ENCODE measurements around the gene KIFC3. TPM values are rescaled to one million over a fixed set of nuclear protein-coding genes. Genes with fewer than 3 reads are reported as not detected.

KIFC3 gene
- total RNA-seq, 3 donors from 2014 or later, result 15.7 to 36.1 (median 35.1) TPM

DNA sequence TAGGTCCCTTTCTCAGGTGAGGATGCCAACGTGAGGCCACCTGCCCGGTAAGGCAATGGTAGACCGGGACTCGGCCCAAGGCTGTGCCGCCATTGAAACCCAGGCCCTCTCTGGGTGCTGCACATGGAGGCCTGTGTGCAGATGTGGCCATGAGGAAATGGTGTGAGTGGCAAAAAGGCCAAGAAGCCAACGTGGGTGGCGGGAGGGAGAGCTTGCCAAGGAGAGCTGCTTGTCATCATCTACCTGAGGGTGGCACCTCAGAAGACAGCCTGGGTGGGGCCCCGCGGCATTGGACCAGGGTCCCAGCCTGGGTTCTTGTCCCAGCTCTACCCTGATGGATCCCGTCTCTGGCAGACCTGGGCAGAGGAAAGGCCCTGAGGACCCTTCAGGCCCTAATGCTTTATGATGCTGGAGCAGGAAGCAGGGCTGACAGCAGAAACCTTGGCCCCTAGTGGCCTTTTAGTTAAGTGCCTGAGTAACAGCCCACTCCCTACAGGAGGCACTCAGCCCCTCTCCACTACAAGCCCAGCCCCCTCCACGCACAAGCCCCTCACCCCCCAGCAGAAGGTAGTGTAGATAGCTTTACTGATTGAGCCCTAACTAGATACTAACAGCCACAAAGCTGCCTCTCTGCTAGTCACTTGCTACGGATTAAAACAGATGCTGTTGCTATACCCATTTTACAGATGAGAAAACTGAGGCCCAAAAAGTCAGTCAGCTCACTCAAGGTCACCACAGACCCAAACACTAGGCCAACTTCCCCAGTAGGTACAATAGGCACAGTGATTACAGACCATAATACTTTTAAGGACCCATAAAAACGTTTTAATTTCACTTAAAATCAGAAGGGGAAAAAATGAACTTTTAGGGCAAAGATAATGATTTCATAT lies 26.2 kb upstream of the KIFC3 start:
- H3K27ac ChIP-seq, result no peak overlapping the region

DNA sequence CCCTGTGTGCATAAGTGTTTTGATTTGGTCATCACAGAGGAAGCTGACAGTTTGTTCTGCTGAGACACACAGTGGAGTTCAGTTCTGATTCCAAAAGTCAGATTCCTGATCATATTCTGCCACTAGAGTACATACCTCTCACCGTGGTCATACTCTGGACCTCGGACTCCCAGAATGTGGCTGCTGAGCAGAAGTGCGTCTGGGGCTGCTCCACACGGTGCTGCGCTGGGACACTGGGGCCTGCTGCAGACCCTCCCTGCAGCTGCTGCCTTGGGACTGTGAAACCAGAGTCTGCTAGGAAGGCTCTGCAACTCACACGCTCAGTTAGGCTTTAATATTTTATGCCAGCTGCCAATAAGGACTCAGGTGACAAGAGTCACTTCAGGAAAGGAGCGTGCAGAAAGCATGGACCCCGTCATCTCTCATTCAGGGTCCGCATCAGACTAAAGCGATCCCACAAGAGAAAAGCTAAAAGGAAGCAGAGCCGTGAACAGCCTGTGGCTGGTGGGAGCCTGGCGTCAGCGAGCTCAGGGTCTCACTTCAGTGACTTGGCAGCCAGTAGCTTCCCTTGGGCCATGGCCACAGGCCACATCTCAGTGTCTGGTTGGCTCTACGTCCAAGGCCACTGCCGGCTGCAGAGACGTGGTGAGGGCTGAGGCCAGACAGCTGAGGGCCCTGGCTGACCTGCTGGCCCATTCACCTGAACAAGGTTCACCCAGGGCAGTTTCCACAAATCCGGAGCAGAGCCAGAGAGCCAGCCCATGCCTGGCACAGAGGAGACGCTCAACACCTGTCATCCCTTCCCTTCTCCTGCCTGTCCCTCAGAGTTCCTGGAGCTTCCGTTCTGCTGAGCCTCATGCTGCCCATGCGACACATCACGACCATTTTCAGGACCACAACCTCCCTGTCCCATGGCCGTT lies 24.7 kb upstream of the KIFC3 start:
- H3K27ac ChIP-seq, result no peak overlapping the region
- TF ChIP-seq POLR2AphosphoS5 (IDR thresholded peaks at IDR 0.05) (no peak), POLR2A (IDR thresholded peaks at IDR 0.05) (no peak)
- TF ChIP-seq, protein P1, sequence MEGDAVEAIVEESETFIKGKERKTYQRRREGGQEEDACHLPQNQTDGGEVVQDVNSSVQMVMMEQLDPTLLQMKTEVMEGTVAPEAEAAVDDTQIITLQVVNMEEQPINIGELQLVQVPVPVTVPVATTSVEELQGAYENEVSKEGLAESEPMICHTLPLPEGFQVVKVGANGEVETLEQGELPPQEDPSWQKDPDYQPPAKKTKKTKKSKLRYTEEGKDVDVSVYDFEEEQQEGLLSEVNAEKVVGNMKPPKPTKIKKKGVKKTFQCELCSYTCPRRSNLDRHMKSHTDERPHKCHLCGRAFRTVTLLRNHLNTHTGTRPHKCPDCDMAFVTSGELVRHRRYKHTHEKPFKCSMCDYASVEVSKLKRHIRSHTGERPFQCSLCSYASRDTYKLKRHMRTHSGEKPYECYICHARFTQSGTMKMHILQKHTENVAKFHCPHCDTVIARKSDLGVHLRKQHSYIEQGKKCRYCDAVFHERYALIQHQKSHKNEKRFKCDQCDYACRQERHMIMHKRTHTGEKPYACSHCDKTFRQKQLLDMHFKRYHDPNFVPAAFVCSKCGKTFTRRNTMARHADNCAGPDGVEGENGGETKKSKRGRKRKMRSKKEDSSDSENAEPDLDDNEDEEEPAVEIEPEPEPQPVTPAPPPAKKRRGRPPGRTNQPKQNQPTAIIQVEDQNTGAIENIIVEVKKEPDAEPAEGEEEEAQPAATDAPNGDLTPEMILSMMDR (IDR thresholded peaks at IDR 0.05), result no peak

More for the DNA sequence above, 26.2 kb upstream of the KIFC3 start:
- no peak overlapping the region for H3K4me3 ChIP-seq
- intact Hi-C loops (cut with DNase I; ENCODE audit: low total_unique reads), result no loop called here
- peaks cover 0 to 6% of the 10 kb centered on the region in 2 donors for H3K4me1 ChIP-seq
- no peak for DNase-seq (ENCODE audit: low spot score in 2 of 2)
- no peaks in the 10 kb centered on the region for H3K9me3 ChIP-seq
- TF ChIP-seq POLR2AphosphoS5 (IDR thresholded peaks at IDR 0.05), result no peak
- TF ChIP-seq POLR2A (IDR thresholded peaks at IDR 0.05), result no peak
- TF ChIP-seq, protein P1 (IDR thresholded peaks at IDR 0.05), result no peak
- H3K27me3 ChIP-seq, result no peaks in the 10 kb centered on the region
- no peaks in the 10 kb centered on the region for H3K36me3 ChIP-seq

DNA sequence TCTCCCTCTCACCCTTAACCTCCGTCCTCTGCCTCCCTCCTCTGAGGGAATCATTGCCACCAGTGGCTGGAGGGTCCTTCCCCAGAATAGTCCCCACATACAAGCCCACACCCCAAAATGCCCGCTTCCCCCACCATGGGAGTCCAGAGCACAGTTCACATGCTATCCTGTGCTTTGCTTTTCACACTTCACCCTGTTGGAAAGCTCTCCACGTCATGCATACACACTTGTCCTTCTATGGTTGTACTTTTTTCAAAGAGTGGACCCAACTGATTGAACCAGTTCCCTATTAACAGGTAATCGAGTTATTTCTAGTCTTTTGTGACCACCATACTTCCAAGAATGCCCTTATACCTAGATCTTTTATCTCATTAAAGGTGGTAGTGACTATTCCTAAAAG lies 23.8 kb upstream of the KIFC3 start:
- Histone ChIP-seq H3K9me3 (no peaks in the 10 kb centered on the region), H3K27me3 (no peaks in the 10 kb centered on the region), H3K4me3 (no peak overlapping the region), H3K36me3 (no peaks in the 10 kb centered on the region), H3K27ac (no peak overlapping the region), H3K4me1 (peaks cover 0 to 10% of the 10 kb centered on the region in 2 donors)
- intact Hi-C loops (cut with DNase I; ENCODE audit: low total_unique reads), result no loop called here
- TF ChIP-seq POLR2AphosphoS5 (IDR thresholded peaks at IDR 0.05) (no peak), POLR2A (IDR thresholded peaks at IDR 0.05) (no peak)
- TF ChIP-seq, protein P1 (IDR thresholded peaks at IDR 0.05), result no peak
- DNase-seq (ENCODE audit: low spot score in 2 of 2), result no peak

More for the DNA sequence above, 24.7 kb upstream of the KIFC3 start:
- no peaks in the 10 kb centered on the region for H3K9me3 ChIP-seq
- intact Hi-C loops (cut with DNase I; ENCODE audit: low total_unique reads), result no loop called here
- no peak overlapping the region for H3K4me3 ChIP-seq
- DNase-seq (ENCODE audit: low spot score in 2 of 2), result no peak
- H3K4me1 ChIP-seq, result peaks cover 0 to 10% of the 10 kb centered on the region in 2 donors
- no peaks in the 10 kb centered on the region for H3K27me3 ChIP-seq
- H3K36me3 ChIP-seq, result no peaks in the 10 kb centered on the region

DNA sequence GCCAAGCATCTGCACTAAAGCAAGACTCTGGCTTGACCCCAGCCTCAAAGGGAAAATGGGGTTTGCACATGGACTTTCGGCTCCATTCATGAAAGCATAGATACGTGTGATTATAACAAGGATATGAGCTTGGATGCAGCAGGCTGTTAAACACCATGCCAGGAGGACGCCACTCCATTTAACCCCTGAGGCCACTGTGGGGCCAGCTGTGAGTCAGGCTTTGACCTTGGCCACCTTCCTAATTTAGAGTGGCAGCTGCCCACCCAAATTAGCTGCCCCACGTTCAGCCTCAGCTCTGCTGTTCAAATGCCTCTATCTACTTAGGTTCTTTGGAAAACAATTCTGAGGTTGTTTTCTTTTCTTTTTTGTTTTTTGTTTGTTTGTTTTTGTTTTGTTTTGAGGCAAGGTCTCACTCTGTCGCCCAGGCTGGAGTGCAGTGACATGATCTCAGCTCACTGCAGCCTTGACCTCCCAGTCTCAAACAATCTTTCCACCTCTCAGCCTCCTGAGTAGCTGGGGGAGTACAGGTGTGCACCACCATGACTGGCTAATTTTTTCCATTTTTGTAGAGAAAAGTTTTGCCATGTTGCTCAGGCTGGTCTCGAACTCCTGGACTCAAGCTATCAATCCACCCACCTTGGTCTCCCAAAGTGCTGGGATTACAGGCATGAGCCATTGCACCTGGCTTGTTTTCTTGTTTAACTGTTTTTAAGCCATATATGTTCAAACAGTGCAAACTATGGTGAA lies 23.2 kb upstream of the KIFC3 start:
- H3K36me3 ChIP-seq, result no peaks in the 10 kb centered on the region
- no peak overlapping the region for H3K4me3 ChIP-seq
- DNase-seq (ENCODE audit: low spot score in 2 of 2), result no peak
- H3K27me3 ChIP-seq, result no peaks in the 10 kb centered on the region
- no peaks in the 10 kb centered on the region for H3K9me3 ChIP-seq
- H3K4me1 ChIP-seq, result peaks cover 0 to 10% of the 10 kb centered on the region in 2 donors
- intact Hi-C loops (cut with DNase I; ENCODE audit: low total_unique reads), result no loop called here
- no peak for TF ChIP-seq POLR2A (IDR thresholded peaks at IDR 0.05)
- no peak for TF ChIP-seq POLR2AphosphoS5 (IDR thresholded peaks at IDR 0.05)
- TF ChIP-seq, protein P1 (IDR thresholded peaks at IDR 0.05), result no peak
- no peak overlapping the region for H3K27ac ChIP-seq

Measured in breast epithelium (tissue), 4 donors.